ENCODE results near the gene SUPV3L1. TPM values are rescaled to one million over a fixed set of nuclear protein-coding genes. Genes with fewer than 3 reads are reported as not detected.

SUPV3L1 gene
- total and polyA plus RNA-seq, 10 of the 15 experiments (the other 5 are each of a cell fraction or from before 2014, with no cell fraction given) = 18.4 to 57.8 (median 44.2) TPM

- TF ChIP-seq ZNF687 (IDR thresholded peaks at IDR 0.05) (peak; percentile 74; the same call in 1 of the 2 replicates), POLR2AphosphoS2 (IDR thresholded peaks at IDR 0.05; ENCODE audit: low read depth, low read length) (no peak), YBX1 (IDR thresholded peaks at IDR 0.05) (no peak), GABPA (IDR thresholded peaks at IDR 0.05; ENCODE audit: low read depth) (no peak), MXI1 (IDR thresholded peaks at IDR 0.05; ENCODE audit: low read depth, low read length) (peak; percentile 95), SPI1 (IDR thresholded peaks at IDR 0.05; ENCODE audit: borderline replicate concordance, insufficient read depth, low read depth, low read length) (peak; percentile 55; the same call in 1 of the 2 replicates), ZNF217 (IDR thresholded peaks at IDR 0.05) (no peak; the same call in 1 of the 2 replicates), SREBF2 (IDR thresholded peaks at IDR 0.05; ENCODE audit: low read length) (no peak), RAD21 (IDR thresholded peaks at IDR 0.05; ENCODE audit: insufficient read depth, low read depth, low read length) (peak; percentile 62), MEF2B (IDR thresholded peaks at IDR 0.05; ENCODE audit: partially characterized antibody, poor library complexity, severe bottlenecking) (peak; percentile 69), PML (IDR thresholded peaks at IDR 0.05; ENCODE audit: low read length) (no peak), SREBF1 (IDR thresholded peaks at IDR 0.05; ENCODE audit: low read length) (no peak), CEBPB (IDR thresholded peaks at IDR 0.05; ENCODE audit: borderline replicate concordance in 1 of 2, low read depth in 2 of 2, low read length in 2 of 2) (no peak)
- TF ChIP-seq, protein P1, sequence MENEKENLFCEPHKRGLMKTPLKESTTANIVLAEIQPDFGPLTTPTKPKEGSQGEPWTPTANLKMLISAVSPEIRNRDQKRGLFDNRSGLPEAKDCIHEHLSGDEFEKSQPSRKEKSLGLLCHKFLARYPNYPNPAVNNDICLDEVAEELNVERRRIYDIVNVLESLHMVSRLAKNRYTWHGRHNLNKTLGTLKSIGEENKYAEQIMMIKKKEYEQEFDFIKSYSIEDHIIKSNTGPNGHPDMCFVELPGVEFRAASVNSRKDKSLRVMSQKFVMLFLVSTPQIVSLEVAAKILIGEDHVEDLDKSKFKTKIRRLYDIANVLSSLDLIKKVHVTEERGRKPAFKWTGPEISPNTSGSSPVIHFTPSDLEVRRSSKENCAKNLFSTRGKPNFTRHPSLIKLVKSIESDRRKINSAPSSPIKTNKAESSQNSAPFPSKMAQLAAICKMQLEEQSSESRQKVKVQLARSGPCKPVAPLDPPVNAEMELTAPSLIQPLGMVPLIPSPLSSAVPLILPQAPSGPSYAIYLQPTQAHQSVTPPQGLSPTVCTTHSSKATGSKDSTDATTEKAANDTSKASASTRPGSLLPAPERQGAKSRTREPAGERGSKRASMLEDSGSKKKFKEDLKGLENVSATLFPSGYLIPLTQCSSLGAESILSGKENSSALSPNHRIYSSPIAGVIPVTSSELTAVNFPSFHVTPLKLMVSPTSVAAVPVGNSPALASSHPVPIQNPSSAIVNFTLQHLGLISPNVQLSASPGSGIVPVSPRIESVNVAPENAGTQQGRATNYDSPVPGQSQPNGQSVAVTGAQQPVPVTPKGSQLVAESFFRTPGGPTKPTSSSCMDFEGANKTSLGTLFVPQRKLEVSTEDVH (IDR thresholded peaks at IDR 0.05; ENCODE audit: low read depth, partially characterized antibody) = no peak
- TF ChIP-seq, protein P2, sequence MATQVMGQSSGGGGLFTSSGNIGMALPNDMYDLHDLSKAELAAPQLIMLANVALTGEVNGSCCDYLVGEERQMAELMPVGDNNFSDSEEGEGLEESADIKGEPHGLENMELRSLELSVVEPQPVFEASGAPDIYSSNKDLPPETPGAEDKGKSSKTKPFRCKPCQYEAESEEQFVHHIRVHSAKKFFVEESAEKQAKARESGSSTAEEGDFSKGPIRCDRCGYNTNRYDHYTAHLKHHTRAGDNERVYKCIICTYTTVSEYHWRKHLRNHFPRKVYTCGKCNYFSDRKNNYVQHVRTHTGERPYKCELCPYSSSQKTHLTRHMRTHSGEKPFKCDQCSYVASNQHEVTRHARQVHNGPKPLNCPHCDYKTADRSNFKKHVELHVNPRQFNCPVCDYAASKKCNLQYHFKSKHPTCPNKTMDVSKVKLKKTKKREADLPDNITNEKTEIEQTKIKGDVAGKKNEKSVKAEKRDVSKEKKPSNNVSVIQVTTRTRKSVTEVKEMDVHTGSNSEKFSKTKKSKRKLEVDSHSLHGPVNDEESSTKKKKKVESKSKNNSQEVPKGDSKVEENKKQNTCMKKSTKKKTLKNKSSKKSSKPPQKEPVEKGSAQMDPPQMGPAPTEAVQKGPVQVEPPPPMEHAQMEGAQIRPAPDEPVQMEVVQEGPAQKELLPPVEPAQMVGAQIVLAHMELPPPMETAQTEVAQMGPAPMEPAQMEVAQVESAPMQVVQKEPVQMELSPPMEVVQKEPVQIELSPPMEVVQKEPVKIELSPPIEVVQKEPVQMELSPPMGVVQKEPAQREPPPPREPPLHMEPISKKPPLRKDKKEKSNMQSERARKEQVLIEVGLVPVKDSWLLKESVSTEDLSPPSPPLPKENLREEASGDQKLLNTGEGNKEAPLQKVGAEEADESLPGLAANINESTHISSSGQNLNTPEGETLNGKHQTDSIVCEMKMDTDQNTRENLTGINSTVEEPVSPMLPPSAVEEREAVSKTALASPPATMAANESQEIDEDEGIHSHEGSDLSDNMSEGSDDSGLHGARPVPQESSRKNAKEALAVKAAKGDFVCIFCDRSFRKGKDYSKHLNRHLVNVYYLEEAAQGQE (IDR thresholded peaks at IDR 0.05; ENCODE audit: low read depth, low read length) = no peak
Measured at GRCh38 chr10:69222157-69223027, 42.4 kb downstream of the SUPV3L1 start (continued).

Measured in GM12878 (cell line).